Subcutaneous abdominal adipose tissue (tissue), 5 donors: ENCODE measurements around the gene SLC17A7.
A peak's percentile ranks its signal among the peaks of the same experiment; 100 is the strongest.

Experiments used
- H3K27ac ChIP-seq: one replicate; pipeline ENCODE4 v1.7.0; 2013; ENCODE audit warnings: low read depth, mild to moderate bottlenecking, inconsistent platforms, low read length, moderate library complexity
- H3K27me3 ChIP-seq, 5 donors: one replicate each; pipeline ENCODE4 v1.7.0; 2013; ENCODE audit warnings: low read length in 5 of 5, inconsistent platforms in 1 of 5; ENCODE audit not compliant: control insufficient read depth in 5 of 5, insufficient read depth in 4 of 5
- H3K36me3 ChIP-seq, 5 donors: one replicate each; pipeline ENCODE4 v1.7.0; 2013; ENCODE audit warnings: low read length in 5 of 5; ENCODE audit not compliant: control insufficient read depth in 5 of 5, insufficient read depth in 5 of 5
- H3K4me1 ChIP-seq, 5 donors: one replicate each; pipeline ENCODE4 v1.7.0; 2013; ENCODE audit warnings: low read length in 5 of 5, mild to moderate bottlenecking in 3 of 5, moderate library complexity in 1 of 5; ENCODE audit not compliant: control insufficient read depth in 5 of 5, insufficient read depth in 5 of 5
- H3K4me3 ChIP-seq, 5 donors: one replicate each; pipeline ENCODE4 v1.7.0; 2013; ENCODE audit warnings: low read length in 5 of 5, low read depth in 1 of 5
- H3K9ac ChIP-seq, 5 donors: one replicate each; pipeline ENCODE4 v1.7.0; 2013; ENCODE audit warnings: low read length in 5 of 5, mild to moderate bottlenecking in 4 of 5, moderate library complexity in 3 of 5
- H3K9me3 ChIP-seq, 5 donors: one replicate each; pipeline ENCODE4 v1.7.0; 2013; ENCODE audit warnings: low read length in 5 of 5; ENCODE audit not compliant: control insufficient read depth in 5 of 5
- donor health status: healthy.
- donor health status: healthy.
- donor health status: healthy.
- donor health status: healthy.
- donor health status: healthy.

The SLC17A7 gene

DNA sequence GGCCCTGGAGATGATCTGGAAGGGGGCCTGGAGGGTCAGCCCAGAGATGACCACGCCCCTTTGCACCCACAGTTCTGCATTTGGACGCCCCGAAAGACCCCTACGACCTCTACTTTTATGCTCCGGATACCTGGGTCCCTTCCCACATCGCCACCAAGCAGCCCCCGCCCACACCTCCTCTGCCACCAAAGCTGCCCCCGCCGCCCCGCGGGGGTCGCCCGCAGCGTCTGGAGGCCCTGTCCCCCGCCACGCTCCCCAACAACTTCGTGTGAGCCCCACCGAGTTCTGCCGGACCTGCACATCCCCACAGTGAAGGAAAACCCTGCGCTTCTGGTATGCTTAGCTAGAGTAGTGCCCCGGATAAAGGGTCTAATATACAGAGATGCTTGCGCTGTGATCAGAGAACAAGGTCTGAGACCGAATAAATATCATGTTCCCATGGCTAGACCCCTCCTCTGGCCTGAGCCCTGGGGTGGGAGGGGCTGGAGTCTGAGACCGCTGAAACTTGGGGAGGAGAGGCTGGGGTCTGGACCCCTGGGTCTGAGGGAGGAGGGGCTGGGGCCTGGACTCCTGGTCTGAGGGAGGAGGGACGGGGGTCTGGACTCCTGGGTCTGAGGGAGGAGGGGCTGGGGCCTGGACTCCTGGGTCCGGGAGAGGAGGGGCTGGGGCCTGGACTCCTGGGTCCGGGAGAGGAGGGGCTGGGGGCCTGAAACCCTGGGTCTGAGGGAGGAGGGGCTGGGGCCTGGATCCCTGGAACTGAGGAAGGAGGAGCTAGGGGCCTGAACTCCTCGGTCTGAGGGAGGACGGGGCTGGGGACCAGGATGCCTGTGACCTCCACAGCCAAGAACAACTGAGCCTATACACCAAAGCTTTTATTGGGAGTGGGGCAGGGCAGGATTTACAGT, 12.5 kb downstream of the SLC17A7 start:
- no peak overlapping the region for H3K4me3 ChIP-seq
- no peaks in the 10 kb centered on the region for H3K9me3 ChIP-seq
- no peak overlapping the region for H3K9ac ChIP-seq
- H3K36me3 ChIP-seq: peaks cover 0 to 4% (median 0%) of the 10 kb centered on the region in 5 donors
- peaks cover 44 to 77% (median 76%) of the 10 kb centered on the region in 5 donors for H3K27me3 ChIP-seq
- H3K4me1 ChIP-seq: peaks cover 0 to 13% (median 8%) of the 10 kb centered on the region in 5 donors
- no peak overlapping the region for H3K27ac ChIP-seq

DNA sequence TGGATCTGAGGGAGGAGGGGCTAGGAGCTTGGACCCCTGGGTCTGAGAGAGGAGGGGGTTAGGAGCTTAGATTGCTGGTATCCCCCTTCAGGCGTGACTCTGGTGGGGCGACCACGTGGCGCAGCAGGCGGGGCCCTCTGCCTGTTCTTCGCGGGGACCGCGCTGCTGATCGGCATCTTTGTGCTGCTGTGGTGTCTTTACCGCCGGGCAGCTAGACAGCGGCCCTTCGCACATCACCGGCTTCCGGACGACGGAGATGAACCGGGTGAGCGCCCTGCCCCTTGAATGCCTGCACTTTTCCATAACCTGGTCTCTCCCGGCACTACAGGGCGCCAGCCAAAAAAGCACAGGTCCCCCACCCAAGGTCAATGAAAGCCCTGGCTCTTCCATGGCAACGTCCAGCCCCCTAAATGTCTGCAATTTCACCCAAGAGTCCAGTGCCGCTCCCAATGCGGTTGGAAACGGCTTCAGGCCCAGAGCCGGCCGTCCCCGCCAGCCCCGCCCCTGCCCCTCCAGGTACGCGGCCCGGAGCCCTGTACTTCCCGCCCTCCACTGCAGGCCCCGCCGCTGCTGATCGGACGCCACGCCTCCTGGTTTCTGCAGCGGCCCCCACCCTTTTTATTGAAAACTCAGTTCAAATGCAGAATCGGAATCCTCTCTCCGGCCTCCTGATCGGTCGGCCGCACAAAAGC, 13.3 kb downstream of the SLC17A7 start:
- Histone ChIP-seq H3K9ac (no peak overlapping the region), H3K27me3 (peaks cover 51 to 79% (median 77%) of the 10 kb centered on the region in 5 donors), H3K9me3 (no peaks in the 10 kb centered on the region), H3K36me3 (peaks cover 0 to 4% (median 0%) of the 10 kb centered on the region in 5 donors), H3K4me1 (peaks cover 0 to 19% (median 10%) of the 10 kb centered on the region in 5 donors), H3K4me3 (no peak overlapping the region), H3K27ac (no peak overlapping the region)

- Histone ChIP-seq H3K36me3 (peaks cover 0 to 4% (median 0%) of the 10 kb centered on the region in 5 donors), H3K27me3 (peaks cover 56 to 82% (median 77%) of the 10 kb centered on the region in 5 donors), H3K9me3 (no peaks in the 10 kb centered on the region), H3K4me1 (peaks cover 0 to 25% (median 16%) of the 10 kb centered on the region in 5 donors), H3K4me3 (no peak overlapping the region), H3K27ac (no peak overlapping the region), H3K9ac (no peak overlapping the region)
Measured at GRCh38 chr19:49427339-49427738, 14.0 kb downstream of the SLC17A7 start.

DNA sequence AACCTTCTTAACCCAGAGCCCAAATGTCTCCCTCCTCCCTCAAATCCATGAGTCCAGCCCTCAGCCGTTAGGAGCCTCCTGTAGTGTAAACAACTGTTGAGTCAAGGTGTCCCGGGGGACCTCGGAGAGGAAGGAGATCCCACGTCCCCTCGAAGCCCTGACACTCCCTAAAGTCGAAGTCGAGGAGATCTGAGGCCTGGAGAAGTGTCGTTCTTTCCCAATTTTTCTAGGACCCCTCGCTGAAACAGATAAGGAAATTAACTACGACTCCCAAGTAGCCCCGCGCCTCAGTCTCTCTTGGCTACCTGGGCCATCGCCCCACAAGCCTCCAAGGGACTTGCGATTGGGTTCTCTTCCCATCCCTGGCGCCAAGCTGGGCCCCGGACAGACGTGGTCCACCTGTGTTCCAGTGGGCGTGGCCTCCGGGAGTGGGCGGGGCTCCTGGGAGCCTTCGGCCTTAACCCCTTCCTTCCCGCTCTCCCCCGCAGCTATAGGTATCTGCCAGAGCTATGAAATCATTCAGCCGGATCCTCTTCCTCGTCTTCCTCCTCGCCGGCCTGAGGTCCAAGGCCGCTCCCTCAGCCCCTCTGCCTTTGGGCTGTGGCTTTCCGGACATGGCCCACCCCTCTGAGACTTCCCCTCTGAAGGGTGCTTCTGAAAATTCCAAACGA, 15.3 kb downstream of the SLC17A7 start:
- no peak overlapping the region for H3K27ac ChIP-seq
- peaks cover 0 to 4% (median 0%) of the 10 kb centered on the region in 5 donors for H3K36me3 ChIP-seq
- H3K9me3 ChIP-seq: no peaks in the 10 kb centered on the region
- peaks cover 59 to 84% (median 79%) of the 10 kb centered on the region in 5 donors for H3K27me3 ChIP-seq
- H3K4me3 ChIP-seq: no peak overlapping the region
- no peak overlapping the region for H3K9ac ChIP-seq
- peaks cover 0 to 32% (median 24%) of the 10 kb centered on the region in 5 donors for H3K4me1 ChIP-seq

DNA sequence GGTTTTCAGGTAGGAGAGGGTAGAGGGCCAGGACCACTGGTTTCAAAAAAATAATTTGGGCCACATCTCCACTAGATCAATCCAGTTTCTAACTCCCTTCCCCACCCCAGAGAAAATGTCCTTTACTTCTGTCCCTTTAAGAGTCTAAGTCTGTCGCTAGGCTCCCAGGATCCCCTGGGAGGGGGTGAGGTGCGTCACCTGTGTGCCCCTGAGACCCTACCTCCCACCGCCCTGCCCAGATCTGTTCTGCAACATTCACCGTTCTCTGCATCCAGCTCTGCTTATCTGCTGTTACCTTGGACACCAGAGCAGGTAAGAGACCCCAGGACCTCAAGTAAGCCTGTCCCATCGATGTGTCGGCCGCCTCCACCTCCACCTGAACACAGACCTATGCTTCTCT, 16.1 kb downstream of the SLC17A7 start, which contains the start of gene GFY:
Gene GFY, plus strand, starts transcription at position 211 of the 400 bp plus-strand sequence. CDS start 1,043 bp downstream, outside the sequence.
- no peak within 1 kb of the TSS for H3K4me3 ChIP-seq
- H3K27me3 ChIP-seq: peaks cover 59 to 83% (median 80%) of the 10 kb centered on the region in 5 donors

GRCh38 chr19:49423985-49424303, 17.4 kb downstream of the SLC17A7 start:
- no peaks in the 10 kb centered on the region for H3K36me3 ChIP-seq
- no peaks in the 10 kb centered on the region for H3K9me3 ChIP-seq
- H3K9ac ChIP-seq: no peak overlapping the region
- no peak overlapping the region for H3K4me3 ChIP-seq
- H3K4me1 ChIP-seq: peaks cover 0 to 39% (median 30%) of the 10 kb centered on the region in 5 donors
- H3K27ac ChIP-seq: no peak overlapping the region
- H3K27me3 ChIP-seq: peaks cover 56 to 84% (median 77%) of the 10 kb centered on the region in 5 donors

More for the DNA sequence above, 16.1 kb downstream of the SLC17A7 start, which contains the start of gene GFY:
- Histone ChIP-seq H3K9ac (no peak within 1 kb of the TSS), H3K27ac (no peak within 1 kb of the TSS), H3K4me1 (peaks cover 0 to 39% (median 30%) of the 10 kb centered on the region in 5 donors), H3K36me3 (no peaks in the 10 kb centered on the region), H3K9me3 (no peaks in the 10 kb centered on the region)

- H3K27ac ChIP-seq: no peak within 1 kb of the TSS
- peak within 1 kb of the TSS in 1 of 5 donors; percentile 16 for H3K9ac ChIP-seq
- no peaks in the 10 kb centered on the region for H3K36me3 ChIP-seq
- peaks cover 0 to 37% (median 27%) of the 10 kb centered on the region in 5 donors for H3K4me1 ChIP-seq
- no peaks in the 10 kb centered on the region for H3K9me3 ChIP-seq
- H3K4me3 ChIP-seq: peak within 1 kb of the TSS in 4 of 5 donors; percentile 22 to 54 (median 40)
- peaks cover 53 to 84% (median 76%) of the 10 kb centered on the region in 5 donors for H3K27me3 ChIP-seq
Measured at GRCh38 chr19:49423071-49423984, 18.0 kb downstream of the SLC17A7 start, which contains the start of gene PTH2. Gene PTH2 (minus strand): TSS chr19:49423441. CDS start chr19:49423339, 102 bp downstream.

DNA sequence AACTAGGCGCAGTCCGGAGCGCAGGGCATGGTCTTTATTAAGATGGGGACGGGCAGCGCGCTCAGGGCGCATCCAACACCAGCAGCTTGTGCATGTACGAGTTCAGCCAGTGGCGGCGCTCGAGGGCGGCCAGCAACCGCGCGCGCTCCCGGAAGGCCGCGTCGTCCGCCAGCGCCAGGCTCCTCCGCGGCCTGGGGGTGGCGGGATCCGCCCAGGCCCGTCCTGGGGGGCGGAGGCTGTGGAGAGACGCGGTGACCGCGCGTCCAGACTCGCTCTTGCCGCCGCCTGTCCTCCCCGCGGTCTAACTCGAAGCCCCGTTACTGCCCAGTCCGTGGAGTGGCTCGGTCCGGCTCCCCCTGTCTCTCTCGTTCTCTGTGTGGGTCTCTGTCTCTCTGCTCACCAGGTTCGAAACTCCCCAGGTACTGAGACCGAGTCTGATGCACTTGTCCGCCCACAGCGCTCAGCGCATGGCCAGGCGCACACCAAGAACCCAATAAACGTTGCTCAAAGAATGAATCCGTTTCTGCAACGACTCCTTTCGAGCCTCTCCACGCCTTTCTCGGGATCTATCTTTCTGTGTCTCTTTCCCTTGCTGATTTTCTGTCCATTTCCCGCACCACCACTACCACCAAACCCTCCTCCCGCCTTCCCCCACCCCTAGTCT, 18.8 kb downstream of the SLC17A7 start:
- peaks cover 0 to 30% (median 26%) of the 10 kb centered on the region in 5 donors for H3K4me1 ChIP-seq
- peaks cover 47 to 84% (median 71%) of the 10 kb centered on the region in 5 donors for H3K27me3 ChIP-seq
- H3K9me3 ChIP-seq: no peaks in the 10 kb centered on the region
- H3K9ac ChIP-seq: peak overlapping the region in 1 of 5 donors; percentile 16
- H3K4me3 ChIP-seq: peak overlapping the region in 4 of 5 donors; percentile 22 to 54 (median 40)
- no peak overlapping the region for H3K27ac ChIP-seq
- H3K36me3 ChIP-seq: no peaks in the 10 kb centered on the region
